GM04503 (cell line): ENCODE data around the gene ZC4H2.
"Not testable (repeated sequence)": the region's sequence is repeated elsewhere in the genome, so short reads cannot be mapped to it uniquely, and the experiment has no call there.

Experiments
- DNase-seq: peaks from one replicate; pipeline ENCODE4 v3.0.0-alpha.2; 2012; ENCODE audit warnings: low read depth

ZC4H2 gene, protein sequence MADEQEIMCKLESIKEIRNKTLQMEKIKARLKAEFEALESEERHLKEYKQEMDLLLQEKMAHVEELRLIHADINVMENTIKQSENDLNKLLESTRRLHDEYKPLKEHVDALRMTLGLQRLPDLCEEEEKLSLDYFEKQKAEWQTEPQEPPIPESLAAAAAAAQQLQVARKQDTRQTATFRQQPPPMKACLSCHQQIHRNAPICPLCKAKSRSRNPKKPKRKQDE

DNA sequence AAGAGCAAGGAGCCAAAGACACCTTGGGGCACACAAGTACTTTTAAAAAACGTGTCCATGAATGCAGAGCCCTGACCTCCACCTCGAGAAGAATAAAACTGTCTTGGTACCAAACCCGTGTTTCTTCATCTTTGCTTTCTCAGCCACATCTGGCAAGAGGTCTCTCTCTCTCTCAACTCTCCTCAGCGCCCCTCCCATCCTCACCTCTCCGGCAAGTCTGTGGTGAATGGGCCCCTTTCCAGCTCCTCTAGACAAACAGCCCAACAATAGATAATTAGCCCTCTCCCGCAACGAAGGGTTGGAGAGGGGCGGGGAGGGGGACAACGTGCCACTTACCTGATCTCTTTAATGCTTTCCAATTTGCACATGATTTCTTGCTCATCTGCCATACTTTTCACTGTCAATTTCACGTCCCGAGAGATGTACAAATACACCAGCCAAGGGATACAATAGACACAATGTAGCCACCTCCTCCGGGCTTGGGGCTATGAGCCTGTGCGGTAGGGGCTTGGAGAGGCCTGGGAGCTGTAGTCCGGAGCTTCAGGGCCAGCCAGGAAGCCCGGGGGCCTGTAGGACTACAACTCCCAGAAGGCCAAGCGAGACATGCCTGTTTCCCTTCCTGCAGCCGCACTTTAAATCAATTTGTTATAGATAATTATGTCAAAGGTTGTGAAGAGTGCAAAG is at the start of gene ZC4H2:
Gene ZC4H2 (minus strand): TSS at position 462 of the 684 bp plus-strand sequence. CDS start 73 bp downstream, at position 389.
- DNase-seq, result no peak

DNA sequence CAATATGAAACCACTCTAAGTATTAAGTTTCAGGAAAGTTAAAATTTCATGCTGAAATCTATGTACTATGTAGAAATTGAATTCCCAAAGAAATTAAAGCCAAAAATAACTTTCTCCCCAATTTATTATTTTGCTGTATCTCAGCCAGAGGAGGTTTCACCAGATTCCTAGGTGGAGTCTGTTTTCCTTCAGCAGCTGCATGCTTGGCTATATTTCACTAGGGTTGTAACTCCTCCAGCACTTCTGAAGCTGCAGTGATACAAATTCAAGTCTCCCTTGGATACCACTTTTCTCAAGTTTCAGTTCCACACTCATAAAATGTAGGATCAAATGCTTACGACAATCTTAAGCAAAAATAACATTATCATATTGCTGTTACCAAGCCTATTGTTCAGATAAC is 41.2 kb upstream of the ZC4H2 start:
- no peak for DNase-seq

DNA sequence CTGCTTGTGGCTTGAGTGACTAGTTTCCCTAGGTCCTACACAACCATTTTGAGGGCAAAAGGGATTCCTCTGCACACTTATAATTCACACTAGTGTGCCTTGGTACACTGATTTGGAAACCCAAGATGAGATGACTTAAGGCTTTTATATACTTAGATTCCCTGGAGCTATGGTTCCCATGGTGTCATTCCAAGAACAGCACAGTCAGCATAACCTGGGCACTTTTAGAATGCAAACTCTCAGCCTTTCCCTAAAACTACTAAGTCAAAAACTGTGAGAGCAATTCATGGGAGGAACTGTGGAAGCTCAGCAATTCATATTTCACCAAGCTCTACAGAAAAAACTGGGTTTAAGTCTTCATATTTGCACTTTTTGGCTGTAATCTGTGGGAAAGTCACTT is 38.0 kb upstream of the ZC4H2 start:
- no peak for DNase-seq

DNA sequence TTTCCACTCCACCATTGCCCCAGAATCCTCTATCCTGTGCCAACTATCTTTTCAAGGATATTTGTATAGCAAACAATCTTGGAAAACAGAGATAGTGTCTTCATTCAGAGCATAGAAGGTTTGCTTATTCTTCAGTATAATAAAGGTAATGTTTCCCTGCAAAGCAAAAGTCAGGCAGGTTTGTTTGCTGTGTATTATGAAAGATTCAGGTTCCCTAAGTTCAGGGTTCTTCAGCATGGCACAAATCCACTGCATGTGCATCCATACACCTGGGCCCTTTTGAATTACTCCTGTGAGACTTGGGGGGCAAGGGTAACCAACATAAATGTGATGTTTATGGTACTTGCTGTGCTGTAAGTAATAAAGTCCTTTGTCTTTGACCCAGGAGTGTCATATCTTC is 33.2 kb upstream of the ZC4H2 start:
- no peak for DNase-seq

DNA sequence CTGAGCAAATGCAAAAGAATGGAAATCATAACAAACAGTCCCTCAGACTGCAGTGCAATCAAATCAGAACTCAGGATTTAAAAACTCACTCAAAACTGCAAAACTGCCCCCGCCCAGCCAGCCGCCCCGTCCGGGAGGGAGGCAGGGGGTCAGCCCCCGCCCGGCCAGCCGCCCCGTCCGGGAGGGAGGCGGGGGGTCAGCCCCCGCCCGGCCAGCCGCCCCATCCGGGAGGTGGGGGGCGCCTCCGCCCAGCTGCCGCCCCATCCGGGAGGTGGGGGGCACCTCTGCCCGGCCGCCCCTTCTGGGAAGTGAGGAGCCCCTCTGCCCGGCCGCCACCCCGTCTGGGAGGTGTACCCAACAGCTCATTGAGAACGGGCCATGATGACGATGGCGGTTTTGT is 26.0 kb upstream of the ZC4H2 start:
- not testable (repeated sequence) for DNase-seq

DNA sequence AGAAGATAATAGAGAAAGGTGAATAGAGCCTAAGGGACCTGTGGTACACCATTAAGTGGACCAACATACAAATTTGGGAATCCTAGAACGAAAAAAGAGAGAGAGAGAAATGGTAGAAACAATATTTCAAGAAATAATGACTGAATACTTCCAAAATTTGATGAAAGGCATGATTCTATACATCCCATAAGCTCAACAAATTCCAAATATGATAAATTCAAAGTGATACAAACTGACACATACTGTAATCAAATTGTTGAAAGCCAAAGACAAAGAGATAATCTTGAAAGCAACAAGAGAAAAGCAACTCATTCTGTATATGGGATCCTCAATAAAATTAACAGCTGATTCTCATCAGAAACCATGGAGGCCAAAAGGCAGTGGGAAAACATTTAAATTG is 20.6 kb upstream of the ZC4H2 start:
- DNase-seq, result no peak

DNA sequence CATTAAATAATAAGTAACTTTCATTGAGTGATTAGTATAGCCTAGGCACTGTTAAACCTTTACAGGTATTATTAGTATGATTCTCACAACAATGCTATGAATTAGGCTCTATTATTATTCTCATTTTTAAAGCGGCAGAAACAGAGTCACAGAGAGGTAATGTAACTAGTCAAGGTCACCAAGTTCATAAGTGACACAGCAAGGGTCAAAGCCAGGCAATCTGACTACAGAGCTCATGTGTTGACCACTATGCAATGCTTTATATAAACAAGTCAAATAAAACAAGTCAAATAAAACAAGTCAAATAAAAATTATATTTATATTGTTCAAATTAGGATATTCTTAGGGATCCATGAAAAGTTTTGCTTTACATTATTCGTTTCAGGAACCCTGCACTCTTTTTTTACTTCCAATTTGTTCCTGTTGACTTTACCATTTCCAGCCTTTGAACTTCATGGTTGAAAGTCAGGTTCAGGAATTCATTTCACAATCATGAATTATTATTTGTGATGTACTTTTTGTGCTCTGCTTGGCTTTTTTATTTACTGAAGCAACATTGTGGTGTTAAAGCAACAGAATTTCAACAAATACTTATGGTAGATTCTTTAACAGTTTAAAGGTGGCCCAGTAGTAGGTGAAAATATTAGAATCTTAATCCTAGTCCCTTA is 18.0 kb upstream of the ZC4H2 start:
- no peak for DNase-seq

DNA sequence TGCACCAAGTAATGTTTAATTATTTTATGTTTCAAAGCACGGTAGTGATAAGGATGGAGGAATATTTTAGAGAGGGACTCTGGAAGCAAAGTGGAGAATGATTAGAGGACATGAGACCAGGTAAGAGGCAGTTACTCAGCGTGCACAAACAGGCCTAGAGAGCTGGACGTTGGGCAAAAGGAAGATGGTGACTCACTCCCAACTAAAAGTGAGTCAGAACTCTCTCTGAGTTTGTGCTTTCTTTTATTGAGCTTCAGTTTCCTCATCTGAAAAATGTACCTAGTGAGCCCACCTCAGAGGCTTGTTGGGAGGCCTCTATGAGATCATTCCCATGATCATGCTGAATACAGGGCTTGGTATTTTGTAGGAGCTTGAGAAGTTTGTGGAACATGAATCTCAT is 1.6 kb upstream of the ZC4H2 start:
- DNase-seq, result no peak

DNA sequence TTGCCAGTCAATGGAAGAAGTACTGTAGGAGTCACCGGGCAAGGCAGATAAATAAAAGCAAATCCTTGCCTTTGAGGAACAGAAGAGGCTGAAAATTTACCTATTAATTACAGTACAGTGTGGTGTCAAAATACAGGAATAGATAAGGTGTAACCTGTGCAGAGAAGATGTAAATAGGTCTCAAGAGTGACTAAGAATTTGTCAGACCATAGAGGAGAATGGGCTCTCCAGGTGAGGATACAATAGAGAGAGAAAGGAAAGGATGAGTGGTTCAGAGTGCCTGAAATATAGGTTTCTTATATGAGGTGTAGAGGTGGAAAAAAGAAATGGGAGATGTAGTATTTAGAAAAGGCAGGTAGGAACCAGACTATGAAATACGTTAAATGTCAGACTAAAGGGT is 801 bp upstream of the ZC4H2 start:
- no peak for DNase-seq

DNA sequence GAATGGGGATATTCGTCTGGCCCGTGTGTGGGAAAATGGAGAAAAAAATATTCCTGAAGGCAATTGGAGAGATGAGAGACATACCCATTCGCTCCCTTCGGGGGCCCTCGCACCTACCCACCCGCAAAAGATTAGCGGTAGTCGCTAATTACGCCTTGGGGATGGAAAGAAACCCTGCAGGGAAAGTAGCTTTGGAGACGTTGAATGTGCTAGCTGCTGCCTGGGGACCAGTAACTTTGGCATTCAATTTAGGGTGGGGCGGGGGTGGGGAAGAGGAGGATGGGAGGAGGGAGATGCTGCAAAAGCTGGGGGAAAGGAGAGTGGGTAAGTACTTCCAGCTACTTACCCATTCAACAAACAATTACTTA is 407 bp upstream of the ZC4H2 start:
- DNase-seq, result no peak

DNA sequence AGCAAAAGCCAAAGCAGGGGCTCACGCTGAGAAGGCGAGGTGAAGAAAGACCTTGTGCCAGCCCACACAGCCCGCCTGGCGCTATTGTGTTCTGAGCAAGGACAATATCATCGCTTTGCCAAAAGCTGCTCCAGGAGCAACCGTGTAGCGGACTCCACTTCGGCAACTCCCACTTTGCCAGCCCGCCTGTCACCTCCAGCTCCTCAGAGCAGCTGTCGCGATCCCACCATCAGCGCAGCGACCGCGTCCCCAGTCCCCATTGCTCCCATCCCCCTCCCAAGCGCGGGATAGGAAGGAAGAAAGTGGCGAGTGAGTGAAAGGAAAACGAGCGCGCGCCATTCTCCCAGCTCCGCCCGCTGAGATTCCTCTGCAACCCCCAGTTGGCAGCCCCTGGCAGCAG is 759 bp downstream of the ZC4H2 start:
- DNase-seq, result no peak

DNA sequence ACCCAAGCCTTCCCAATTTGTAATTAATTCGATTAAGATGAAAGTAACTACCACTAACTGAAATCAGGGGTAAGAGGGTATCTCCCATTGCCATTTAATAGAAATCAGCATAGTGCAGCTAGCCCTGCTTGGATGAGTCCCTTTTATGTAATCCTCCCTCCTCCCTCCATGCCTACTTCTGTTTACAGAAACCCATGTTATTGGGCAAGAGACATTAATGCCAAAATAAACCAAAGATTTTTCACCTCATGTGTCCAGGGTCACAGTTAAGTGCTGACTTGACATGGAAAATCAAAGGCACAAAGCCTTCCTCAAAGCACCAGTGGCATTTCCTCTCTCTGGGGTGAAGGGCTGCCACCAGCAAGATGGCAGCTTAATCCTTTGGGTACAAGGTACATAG is 50.8 kb downstream of the ZC4H2 start:
- no peak for DNase-seq

DNA sequence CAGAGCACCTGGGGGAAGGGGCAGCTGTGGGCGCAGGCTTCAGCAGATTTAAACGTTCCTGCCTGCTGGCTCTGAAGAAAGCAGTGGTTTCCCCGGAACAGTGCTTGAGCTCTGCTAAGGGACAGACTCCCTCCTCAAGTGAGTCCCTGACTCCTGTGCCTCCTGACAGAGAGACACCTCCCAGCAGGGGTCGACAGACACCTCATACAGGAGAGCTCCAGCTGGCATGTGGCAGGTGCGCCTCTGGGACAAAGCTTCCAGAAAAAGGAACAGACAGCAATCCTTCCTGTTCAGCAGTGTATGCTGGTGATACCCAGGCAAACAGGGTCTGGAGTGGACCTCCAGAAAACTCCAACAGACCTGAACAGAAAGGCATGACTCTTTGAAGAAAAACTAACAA is 68.1 kb downstream of the ZC4H2 start:
- DNase-seq, result no peak

DNA sequence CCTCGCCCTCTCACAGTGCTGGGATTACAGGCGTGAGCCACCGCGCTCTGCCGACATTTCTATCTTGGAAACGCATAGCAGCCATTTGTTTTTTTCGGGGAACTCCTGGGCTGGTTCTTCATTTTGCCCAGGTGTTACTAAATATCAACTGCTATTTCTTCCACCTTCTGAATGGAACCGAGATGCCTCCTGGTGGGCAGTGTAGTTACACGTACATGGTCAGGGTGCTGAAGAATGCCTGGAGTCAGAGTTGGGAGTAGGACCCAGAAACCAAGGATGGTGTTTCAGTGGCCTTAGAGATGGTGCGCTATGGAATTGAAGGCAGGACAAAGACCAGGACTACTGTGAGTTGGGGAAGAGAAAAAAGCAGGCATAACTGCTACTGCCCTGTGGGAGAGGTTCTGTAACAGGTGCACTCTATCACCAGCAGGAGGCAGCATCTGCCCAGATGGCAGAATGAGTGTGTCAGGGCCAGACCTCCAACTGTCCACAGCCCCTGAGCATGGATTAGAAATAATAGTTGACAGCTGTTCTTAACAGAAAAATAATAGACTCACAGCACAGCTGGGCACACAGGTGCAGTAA is 81.7 kb downstream of the ZC4H2 start:
- no peak for DNase-seq

DNA sequence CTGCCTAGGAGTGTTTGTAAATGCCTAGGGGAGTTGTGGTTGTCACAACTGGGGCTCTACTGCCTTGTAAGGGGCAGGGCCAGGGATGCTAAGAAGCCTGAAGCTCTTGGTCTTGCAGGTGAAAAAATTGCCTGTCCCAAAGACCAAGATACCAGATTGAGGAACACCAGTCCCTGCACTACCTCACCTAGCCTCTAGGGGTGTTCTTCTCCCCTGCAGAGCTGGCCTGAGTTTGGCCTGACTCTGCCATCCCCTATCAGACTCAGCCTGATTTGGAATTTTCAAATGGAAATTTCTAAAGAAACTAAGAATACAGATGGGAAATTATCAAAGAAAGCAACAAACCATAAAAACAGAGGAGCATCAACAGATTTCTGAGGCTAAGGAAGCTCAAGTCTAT is 90.4 kb downstream of the ZC4H2 start:
- no peak for DNase-seq

DNA sequence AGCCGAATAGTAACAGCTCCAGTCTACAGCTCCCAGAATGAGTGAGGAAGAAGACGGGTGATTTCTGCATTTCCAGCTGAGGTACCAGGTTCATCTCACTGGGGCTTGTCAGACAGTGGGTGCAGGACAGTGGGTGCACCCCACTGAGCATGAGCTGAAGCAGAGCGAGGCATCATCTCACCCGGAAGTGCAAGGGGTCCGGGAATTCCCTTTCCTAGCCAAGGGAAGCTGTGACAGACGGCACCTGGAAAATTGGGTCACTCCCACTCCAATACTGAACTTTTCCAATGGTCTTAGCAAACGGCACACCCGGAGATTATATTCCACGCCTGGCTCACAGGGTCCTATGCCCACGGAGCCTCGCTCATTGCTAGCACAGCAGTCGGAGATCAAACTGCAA is 97.5 kb downstream of the ZC4H2 start:
- DNase-seq, result not testable (repeated sequence)

DNA sequence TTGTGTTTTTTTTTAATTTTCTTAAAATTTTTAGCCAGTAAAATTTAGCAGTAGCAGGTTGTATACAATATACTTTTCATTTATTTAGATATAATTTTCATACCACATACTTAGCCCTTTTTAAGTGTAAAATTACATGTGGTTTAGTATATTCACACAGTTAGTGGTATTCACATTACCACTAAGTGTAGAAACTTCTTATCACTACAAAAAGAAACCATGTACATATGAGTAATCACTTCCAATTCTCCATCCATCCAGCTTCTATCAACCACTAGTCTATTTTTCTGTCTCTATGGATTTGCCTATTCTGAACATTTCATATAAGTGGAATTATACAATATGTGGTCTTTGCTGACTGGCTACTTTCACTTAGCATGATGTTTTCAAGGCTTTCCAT is 109.0 kb downstream of the ZC4H2 start:
- DNase-seq, result no peak
